OCI-LY1 (cell line): Measurements from ENCODE around the gene PCNT.

Experiments
- CTCF ChIP-seq: fragments of 200-600 bp; sonication (generic), shearing (Covaris generic); IDR thresholded peaks from 2 replicates; pipeline ENCODE4 v1.5.1; 2017; ENCODE audit warnings: mild to moderate bottlenecking, antibody characterized with exemption, low read length, moderate library complexity, mixed read lengths
- EZH2 ChIP-seq: fragments of 200-600 bp; sonication (generic), shearing (Covaris generic); IDR thresholded peaks from 2 replicates; pipeline ENCODE4 v1.8.0; 2017; ENCODE audit warnings: borderline replicate concordance, mixed run types, mild to moderate bottlenecking, antibody characterized with exemption, low read length, moderate library complexity, mixed read lengths

GRCh38 chr21:46393941-46394594 is 70.1 kb downstream of the PCNT start:
- TF ChIP-seq EZH2: no peak
- TF ChIP-seq CTCF: no peak
